HepG2 (cell line): Measurements from ENCODE around the gene OTULINL. TPM values are rescaled to one million over a fixed set of nuclear protein-coding genes. Genes with fewer than 3 reads are reported as not detected.

Experiments
- AHR ChIP-seq: IDR thresholded peaks from 2 replicates; pipeline ENCODE4 v1.6.1; 2018; ENCODE audit warnings: missing genetic modification reagents, missing compliant biosample characterization
- ATF2 ChIP-seq: sonication (generic); formaldehyde crosslinking; IDR thresholded peaks from 2 replicates; pipeline ENCODE4 v1.4.0; 2020; ENCODE audit warnings: missing genetic modification reagents
- ATF6 ChIP-seq: sonication (generic); formaldehyde crosslinking; conservative IDR thresholded peaks from 2 replicates; pipeline ENCODE4 v1.4.0; 2020; ENCODE audit warnings: missing genetic modification reagents
- ATF7-NPFF ChIP-seq: sonication (generic); formaldehyde crosslinking; IDR thresholded peaks from 2 replicates; pipeline ENCODE4 v1.8.1; 2023; ENCODE audit warnings: mild to moderate bottlenecking, low read depth, missing genetic modification reagents, moderate library complexity
- BHLHE40 ChIP-seq: IDR thresholded peaks from 2 replicates; pipeline ENCODE4 v1.6.1; 2011; ENCODE audit warnings: low read length, improper control_type of control experiment
- BRF2 ChIP-seq: sonication (generic); formaldehyde crosslinking; IDR thresholded peaks from 2 replicates; pipeline ENCODE4 v1.8.1; 2022; ENCODE audit warnings: mild to moderate bottlenecking, missing genetic modification reagents
- CENPX ChIP-seq: sonication (generic); formaldehyde crosslinking; IDR thresholded peaks from 2 replicates; pipeline ENCODE4 v1.9.0; 2021; ENCODE audit warnings: mild to moderate bottlenecking, missing genetic modification reagents, moderate library complexity
- ELF3 ChIP-seq: IDR thresholded peaks from 2 replicates; pipeline ENCODE4 v1.6.1; 2016; ENCODE audit warnings: missing genetic modification reagents, missing compliant biosample characterization
- GFI1 ChIP-seq: sonication (generic); formaldehyde crosslinking; IDR thresholded peaks from 2 replicates; pipeline ENCODE4 v1.5.0; 2020; ENCODE audit warnings: missing genetic modification reagents, mild to moderate bottlenecking, borderline replicate concordance
- GTF2F1 ChIP-seq: fragments of 150-350 bp; IDR thresholded peaks from 2 replicates; pipeline ENCODE4 v1.6.1; 2014; ENCODE audit warnings: low read length
- JUND ChIP-seq: sonication (generic); formaldehyde crosslinking; IDR thresholded peaks from 2 replicates; pipeline ENCODE4 v1.8.0; 2022; ENCODE audit warnings: mild to moderate bottlenecking, missing genetic modification reagents
- KAT7 ChIP-seq: IDR thresholded peaks from 2 replicates; pipeline ENCODE4 v1.6.1; 2018; ENCODE audit warnings: borderline replicate concordance, missing compliant biosample characterization
- MIER2 ChIP-seq: IDR thresholded peaks from 2 replicates; pipeline ENCODE4 v1.6.1; 2016; ENCODE audit warnings: missing biosample characterization, missing genetic modification reagents
- PHF21A ChIP-seq: sonication (generic); formaldehyde crosslinking; IDR thresholded peaks from 2 replicates; pipeline ENCODE4 v1.5.0; 2020; ENCODE audit warnings: mild to moderate bottlenecking, missing genetic modification reagents
- SMAD3 ChIP-seq: sonication (generic); formaldehyde crosslinking; IDR thresholded peaks from 2 replicates; pipeline ENCODE4 v1.4.0; 2020; ENCODE audit warnings: missing genetic modification reagents
- U2AF1 ChIP-seq: fragments of 200-400 bp; formaldehyde crosslinking; optimal IDR thresholded peaks from 2 replicates; pipeline ENCODE3; 2017; ENCODE audit warnings: mild to moderate bottlenecking, low read depth, low read length
- YY1 ChIP-seq: IDR thresholded peaks from 2 replicates; pipeline ENCODE4 v1.6.1; 2011; ENCODE audit warnings: low read length, low read depth, moderate library complexity, mild to moderate bottlenecking; ENCODE audit not compliant: insufficient read depth, insufficient replicate concordance
- ZBTB39 ChIP-seq: sonication (generic); formaldehyde crosslinking; IDR thresholded peaks from 2 replicates; pipeline ENCODE4 v1.5.0; 2020; ENCODE audit warnings: missing genetic modification reagents
- ZNF30 ChIP-seq: sonication (generic); formaldehyde crosslinking; IDR thresholded peaks from 2 replicates; pipeline ENCODE4 v1.5.0; 2020; ENCODE audit warnings: mild to moderate bottlenecking, missing genetic modification reagents
- ZNF317 ChIP-seq: sonication (generic); formaldehyde crosslinking; IDR thresholded peaks from 2 replicates; pipeline ENCODE4 v1.5.0; 2020; ENCODE audit warnings: mild to moderate bottlenecking, missing genetic modification reagents
- ZNF337 ChIP-seq: sonication (generic); formaldehyde crosslinking; IDR thresholded peaks from 2 replicates; pipeline ENCODE4 v1.5.1; 2020; ENCODE audit warnings: missing genetic modification reagents, low read depth, mild to moderate bottlenecking, borderline replicate concordance
- ZNF460 ChIP-seq: sonication (generic); formaldehyde crosslinking; IDR thresholded peaks from 2 replicates; pipeline ENCODE4 v1.5.1; 2020; ENCODE audit warnings: missing genetic modification reagents, mild to moderate bottlenecking, borderline replicate concordance
- ZNF772 ChIP-seq: sonication (generic); formaldehyde crosslinking; IDR thresholded peaks from 2 replicates; pipeline ENCODE4 v1.5.0; 2020; ENCODE audit warnings: mild to moderate bottlenecking, missing genetic modification reagents
- ZNF878 ChIP-seq: sonication (generic); formaldehyde crosslinking; IDR thresholded peaks from 2 replicates; pipeline ENCODE4 v1.8.1; 2023; ENCODE audit warnings: mild to moderate bottlenecking, missing genetic modification reagents, moderate library complexity
- polyA plus RNA-seq, 8 experiments: library from polyadenylated mRNA; depleted of rRNA in 3 of 8; stranded (reverse) in 7 of 8; unstranded in 1 of 8; fragments of >200 nt; fragmentation: Illumina TruSeq in 4 of 8; extraction: Trizol in 4 of 8; gene quantifications; 2 replicates each; pipeline versions ENCODE4 v1.2.1 to v1.2.3, GENCODE V29; 2011 to 2016; ENCODE audit warnings: low read depth in 4 of 8, missing spikeins in 1 of 8, mixed read lengths in 1 of 8; ENCODE audit not compliant: insufficient read depth in 1 of 8
- total RNA-seq, 5 experiments: library from RNA; depleted of rRNA; stranded (reverse); fragments of >200 nt; fragmentation: Illumina TruSeq; extraction: Trizol; gene quantifications; 2 replicates each; pipeline ENCODE4 v1.2.3, GENCODE V29; 2016; ENCODE audit warnings: low read depth in 1 of 5
- TF ChIP-seq, protein P1 (sequence below): sonication (generic); formaldehyde crosslinking; IDR thresholded peaks from 2 replicates; pipeline ENCODE4 v1.8.1; 2023; ENCODE audit warnings: mild to moderate bottlenecking, missing genetic modification reagents, borderline replicate concordance

OTULINL gene
- total and polyA plus RNA-seq, 2 of the 13 experiments (the other 11 are each of a cell fraction or from before 2014, with no cell fraction given): 0.04 to 0.40 TPM

DNA sequence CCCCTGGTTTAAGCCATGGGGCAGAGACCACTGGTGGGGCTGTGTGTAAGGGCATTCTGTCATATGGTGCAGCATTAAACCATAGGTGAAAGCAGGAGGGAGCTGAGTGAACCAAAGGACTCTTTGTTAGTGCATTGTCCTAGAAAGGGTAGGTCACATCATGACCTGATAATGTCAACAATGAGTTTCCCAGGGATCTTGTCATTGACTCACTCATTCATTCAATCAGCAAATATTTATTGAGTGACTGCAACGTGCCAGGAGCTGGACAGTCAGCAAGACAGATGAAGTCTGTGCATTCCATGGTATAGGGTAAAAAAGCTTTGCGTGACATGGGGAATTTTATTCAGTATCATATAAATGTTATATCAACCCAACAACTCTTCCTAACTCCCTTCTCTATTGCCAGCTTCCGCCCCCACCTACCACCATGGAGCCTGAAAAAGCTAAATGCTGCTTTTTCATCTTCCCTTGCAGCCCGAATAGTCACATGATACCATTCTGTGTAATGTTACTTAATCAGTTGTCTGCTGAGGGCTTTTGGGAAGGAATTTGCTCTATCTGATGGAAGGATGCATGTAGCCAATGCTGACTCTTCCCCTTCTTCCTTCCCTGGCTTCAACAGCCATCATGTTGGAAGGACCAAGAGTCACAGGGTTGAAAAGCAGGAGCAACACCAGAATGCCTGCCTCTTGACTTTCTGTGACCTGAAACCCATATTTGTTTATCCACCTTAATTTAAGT, 11.5 kb upstream of the OTULINL start (continued):
- TF ChIP-seq BRF2 (CRISPR knock-in tag) (no peak), AHR (CRISPR knock-in tag) (no peak), CENPX (no peak), MIER2 (CRISPR knock-in tag) (peak; percentile 77), ZNF337 (CRISPR knock-in tag) (no peak), U2AF1 (no peak), PHF21A (CRISPR knock-in tag) (no peak), BHLHE40 (peak; percentile 82), ZNF878 (peak; percentile 77), ZNF317 (0 out of 2 replicates have a peak, but pooled peaks have one; percentile 20), ATF7-NPFF (CRISPR knock-in tag) (no peak), GTF2F1 (no peak), YY1 (no peak), GFI1 (no peak), ELF3 (CRISPR knock-in tag) (peak; percentile 62), KAT7 (no peak), SMAD3 (CRISPR knock-in tag) (0 out of 2 replicates have a peak, but pooled peaks have one; percentile 72), ATF2 (peak; percentile 21; the same call in 1 of the 2 replicates), ZBTB39 (CRISPR knock-in tag) (no peak), JUND (CRISPR knock-in tag) (peak; percentile 71; the same call in 1 of the 2 replicates), ATF6 (CRISPR knock-in tag) (no peak), ZNF460 (CRISPR knock-in tag) (no peak), ZNF30 (CRISPR knock-in tag) (no peak), ZNF772 (no peak)
- TF ChIP-seq, protein P1, sequence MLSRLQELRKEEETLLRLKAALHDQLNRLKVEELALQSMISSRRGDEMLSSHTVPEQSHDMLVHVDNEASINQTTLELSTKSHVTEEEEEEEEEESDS (CRISPR knock-in tag): no peak
